Adrenal gland (tissue), 12 donors: ENCODE measurements around the gene ENOX1. TPM values are rescaled to one million over a fixed set of nuclear protein-coding genes. Genes with fewer than 3 reads are reported as not detected.
A peak's percentile ranks its signal among the peaks of the same experiment; 100 is the strongest.

Experiments used
- DNase-seq, 7 donors: peaks; one replicate each; pipeline ENCODE4 v3.0.0-alpha.2; 2019 to 2020
- H3K27ac ChIP-seq, 5 donors: fragments of 200-600 bp; sonication (generic) in 4 of 5; 1 replicate in 3 of 5; 2 replicates in 2 of 5; pipeline versions ENCODE4 v1.5.1 to v1.8.0; 2016 to 2020; ENCODE audit warnings: mild to moderate bottlenecking in 1 of 5
- H3K27me3 ChIP-seq: fragments of 200-600 bp; 2 replicates; pipeline ENCODE4 v1.8.0; 2021
- H3K36me3 ChIP-seq, 2 donors: fragments of 200-600 bp; replicated peaks in 1 of 2; 1 replicate in 1 of 2; 2 replicates in 1 of 2; pipeline versions ENCODE4 v1.5.1 to v1.8.0; 2018 to 2022
- H3K4me1 ChIP-seq, 2 donors: fragments of 200-600 bp; replicated peaks in 1 of 2; 1 replicate in 1 of 2; 2 replicates in 1 of 2; pipeline versions ENCODE4 v1.5.1 to v1.8.0; 2018 to 2021
- H3K4me3 ChIP-seq, 4 donors: fragments of 200-600 bp; sonication (generic) in 3 of 4; one replicate each; pipeline ENCODE4 v1.5.1; 2016 to 2018
- H3K9me3 ChIP-seq, 3 donors: fragments of 200-600 bp; sonication (generic) in 1 of 3; replicated peaks in 1 of 3; 1 replicate in 2 of 3; 2 replicates in 1 of 3; pipeline versions ENCODE4 v1.5.1 to v1.8.0; 2016 to 2021
- POLR2A ChIP-seq, 2 donors: fragments of 450-650 bp; IDR thresholded peaks; one replicate each; pipeline ENCODE4 v1.6.1; 2017; ENCODE audit warnings: antibody characterized with exemption in 2 of 2, mild to moderate bottlenecking in 2 of 2, moderate library complexity in 1 of 2
- WGBS, 4 donors: extraction: QIAGEN DNeasy Blood & Tissue Kit in 2 of 4; methylation state at CpG; one replicate each; pipeline versions ENCODE4 v1.1.5 to v1.1.7; 2013 to 2017; 5-methylcytosine and 5-hydroxymethylcytosine counted together
- intact Hi-C, 2 donors: fragments of 100-400 bp; cut with DNase I; formaldehyde crosslinking; loops; one replicate each; pipeline versions ENCODE4 v1.14.1 to v1.15.0; 2022 to 2023
- polyA plus RNA-seq, 3 donors: library from polyadenylated mRNA; stranded (reverse); fragments of 200-250 nt in 2 of 3; fragments of 350-450 nt in 1 of 3; fragmentation: Illumina TruSeq in 1 of 3; extraction: RNeasy Lipid Tissue Mini Kit (QIAGEN cat#74804) in 1 of 3; gene quantifications; one replicate each; pipeline ENCODE4 v1.2.3, GENCODE V29; 2013 to 2014
- total RNA-seq, 9 donors: library from RNA; depleted of rRNA in 4 of 9; stranded (reverse); fragments of >200 nt in 4 of 9; fragments of 120-200 nt in 1 of 9; fragmentation: NEBNext Ultra II Directional in 1 of 9; extraction: Animal tissue kit (Norgen Biotek cat#: 25700) in 1 of 9; gene quantifications; one replicate each; pipeline versions ENCODE4 v1.1.0 to v1.2.4, GENCODE V29; 2013 to 2023
- TF ChIP-seq, protein P1 (sequence below), 6 experiments: fragments of 450-650 bp in 4 of 6; fragments of 200-600 bp in 2 of 6; sonication (generic) in 1 of 6; IDR thresholded peaks; 1 replicate in 5 of 6; 2 replicates in 1 of 6; pipeline versions ENCODE4 v1.5.1 to v1.8.0; 2016 to 2021; ENCODE audit warnings: antibody characterized with exemption in 6 of 6, mild to moderate bottlenecking in 2 of 6, moderate library complexity in 1 of 6
- donor health status: healthy with polysubstance abuse.
- donor health status: Bipolar disorder and iron deficiency.
- donor health status: DM: yes; HTN: yes; CAD: no.
- donor health status: DM: no; HTN: no; CAD: no.
- donor health status: DM: no; HTN: no; CAD: no.
- donor health status: DM: yes; HTN: yes; CAD: no.

ENOX1 gene
- total and polyA plus RNA-seq, 12 donors, result 0.25 to 5.8 (median 1.6) TPM

DNA sequence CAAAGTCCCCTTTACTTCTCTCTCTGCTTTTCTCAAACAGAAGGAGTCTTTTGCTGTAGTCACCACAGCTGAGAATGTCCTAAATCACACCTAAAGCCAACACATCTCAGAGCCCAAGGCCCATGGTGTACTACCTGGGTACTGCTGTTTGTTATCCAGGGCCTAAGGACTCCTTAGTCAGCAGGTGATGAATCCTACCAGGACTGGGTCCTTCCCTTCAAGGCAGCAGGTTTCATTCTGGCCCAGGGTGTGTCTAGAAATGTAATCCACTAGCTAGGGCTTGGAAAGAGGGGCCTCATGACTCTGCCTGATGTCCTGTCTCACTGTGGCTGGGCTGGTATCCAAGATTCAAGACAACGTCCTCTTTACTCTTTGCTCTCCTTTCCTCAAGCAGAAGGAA is 36.2 kb upstream of the ENOX1 start:
- Histone ChIP-seq H3K9me3 (no peaks in the 10 kb centered on the region), H3K36me3 (no peaks in the 10 kb centered on the region), H3K4me1 (no peaks in the 10 kb centered on the region), H3K27me3 (no peaks in the 10 kb centered on the region), H3K4me3 (no peak overlapping the region), H3K27ac (no peak overlapping the region)
- TF ChIP-seq POLR2A (IDR thresholded peaks at IDR 0.05), result no peak
- TF ChIP-seq, protein P1, sequence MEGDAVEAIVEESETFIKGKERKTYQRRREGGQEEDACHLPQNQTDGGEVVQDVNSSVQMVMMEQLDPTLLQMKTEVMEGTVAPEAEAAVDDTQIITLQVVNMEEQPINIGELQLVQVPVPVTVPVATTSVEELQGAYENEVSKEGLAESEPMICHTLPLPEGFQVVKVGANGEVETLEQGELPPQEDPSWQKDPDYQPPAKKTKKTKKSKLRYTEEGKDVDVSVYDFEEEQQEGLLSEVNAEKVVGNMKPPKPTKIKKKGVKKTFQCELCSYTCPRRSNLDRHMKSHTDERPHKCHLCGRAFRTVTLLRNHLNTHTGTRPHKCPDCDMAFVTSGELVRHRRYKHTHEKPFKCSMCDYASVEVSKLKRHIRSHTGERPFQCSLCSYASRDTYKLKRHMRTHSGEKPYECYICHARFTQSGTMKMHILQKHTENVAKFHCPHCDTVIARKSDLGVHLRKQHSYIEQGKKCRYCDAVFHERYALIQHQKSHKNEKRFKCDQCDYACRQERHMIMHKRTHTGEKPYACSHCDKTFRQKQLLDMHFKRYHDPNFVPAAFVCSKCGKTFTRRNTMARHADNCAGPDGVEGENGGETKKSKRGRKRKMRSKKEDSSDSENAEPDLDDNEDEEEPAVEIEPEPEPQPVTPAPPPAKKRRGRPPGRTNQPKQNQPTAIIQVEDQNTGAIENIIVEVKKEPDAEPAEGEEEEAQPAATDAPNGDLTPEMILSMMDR (IDR thresholded peaks at IDR 0.05), result no peak
- DNase-seq, result no peak
- WGBS, 4 donors, result 40 to 57% (median 48%) methylated on average over 1 of the region's 1 CpG
- intact Hi-C loops, result no loop called here

DNA sequence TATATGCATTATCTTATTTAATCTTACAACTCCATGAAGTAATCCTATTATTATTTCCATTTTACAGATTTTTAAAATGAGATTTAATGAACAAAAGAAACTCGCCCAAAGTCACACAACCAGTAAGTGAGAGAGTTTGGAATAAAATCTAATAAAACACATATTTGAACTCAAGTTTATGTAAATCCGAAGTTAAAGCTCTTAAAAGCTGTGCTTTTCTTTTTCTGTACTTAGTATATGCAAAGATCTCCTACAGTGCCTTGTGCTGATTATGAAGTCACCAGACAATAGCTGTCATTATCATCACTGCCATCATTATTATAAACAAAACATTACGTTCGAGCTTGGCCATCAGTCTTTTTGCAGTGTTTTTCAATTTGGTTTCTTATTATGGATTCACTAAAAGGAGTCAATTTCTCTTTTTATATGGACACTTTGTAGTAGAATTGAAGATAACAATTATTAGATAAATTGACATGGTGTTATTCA is 29.7 kb upstream of the ENOX1 start:
- Histone ChIP-seq H3K4me3 (no peak overlapping the region), H3K27ac (no peak overlapping the region), H3K4me1 (peaks cover 0 to 7% of the 10 kb centered on the region in 2 donors), H3K27me3 (no peaks in the 10 kb centered on the region), H3K9me3 (no peaks in the 10 kb centered on the region), H3K36me3 (no peaks in the 10 kb centered on the region)
- TF ChIP-seq, protein P1 (IDR thresholded peaks at IDR 0.05), result no peak
- TF ChIP-seq POLR2A (IDR thresholded peaks at IDR 0.05), result no peak
- WGBS, 4 donors, result 67 to 85% (median 78%) methylated on average over 4 of the region's 4 CpGs
- intact Hi-C loops, result no loop called here
- DNase-seq, result no peak

DNA sequence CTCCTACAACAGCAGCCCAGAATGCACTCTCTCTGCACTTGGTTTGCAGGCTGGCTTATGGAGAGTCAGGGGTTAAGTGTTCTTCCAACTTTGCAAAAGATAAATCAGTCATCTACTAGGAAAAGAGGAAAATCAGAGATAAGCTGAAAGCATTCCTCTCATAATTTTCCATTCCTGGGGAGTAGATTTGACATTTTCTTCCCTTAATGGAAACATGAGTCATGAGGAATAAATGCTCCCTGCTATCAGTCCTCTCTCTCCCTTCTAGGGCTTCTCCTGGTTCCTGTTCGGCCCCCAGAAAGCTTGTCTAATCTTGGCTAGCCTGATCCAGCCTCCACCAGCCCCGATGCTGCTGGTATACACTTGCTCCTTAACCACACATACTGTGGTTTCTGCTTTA is 28.4 kb upstream of the ENOX1 start:
- no peak for TF ChIP-seq POLR2A (IDR thresholded peaks at IDR 0.05)
- TF ChIP-seq, protein P1 (IDR thresholded peaks at IDR 0.05), result no peak
- peaks cover 0 to 7% of the 10 kb centered on the region in 2 donors for H3K4me1 ChIP-seq
- peak overlapping the region in 1 of 5 donors; percentile 15 for H3K27ac ChIP-seq
- no peaks in the 10 kb centered on the region for H3K36me3 ChIP-seq
- no peaks in the 10 kb centered on the region for H3K9me3 ChIP-seq
- H3K27me3 ChIP-seq, result no peaks in the 10 kb centered on the region
- WGBS, 4 donors, result 17 to 50% (median 25%) methylated on average over 2 of the region's 2 CpGs
- no peak overlapping the region for H3K4me3 ChIP-seq
- intact Hi-C loops, result no loop called here
- DNase-seq, result peak in 2 of 7 donors; percentile 14 to 24

DNA sequence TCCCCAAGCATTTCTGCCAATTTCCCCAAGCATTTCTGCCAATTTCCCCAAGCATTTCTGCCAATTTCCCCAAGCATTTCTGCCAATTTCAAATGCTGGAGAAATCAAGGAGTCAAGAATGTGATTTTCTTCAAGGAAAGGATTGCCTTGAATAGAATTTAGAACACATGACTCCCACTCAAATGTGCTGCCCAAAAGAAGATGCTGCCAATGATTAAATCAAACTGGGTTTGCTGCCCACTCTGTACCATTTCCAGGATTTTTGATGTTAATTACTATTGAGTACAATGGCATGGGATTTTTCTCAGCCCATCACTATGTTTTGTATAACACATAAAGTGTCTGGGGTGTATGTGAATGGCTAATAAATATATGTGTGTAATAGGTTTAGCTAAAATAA is 21.9 kb upstream of the ENOX1 start:
- no peak for DNase-seq
- intact Hi-C loops, result loop anchor here in 1 of 2 donors (10.0 kb wide), 1 partner anchor 1214 kb away; no protein-coding TSS in a partner anchor
- no peak overlapping the region for H3K4me3 ChIP-seq
- H3K36me3 ChIP-seq, result no peaks in the 10 kb centered on the region
- no peak overlapping the region for H3K27ac ChIP-seq
- no peaks in the 10 kb centered on the region for H3K27me3 ChIP-seq
- H3K9me3 ChIP-seq, result no peaks in the 10 kb centered on the region
- no peak for TF ChIP-seq POLR2A (IDR thresholded peaks at IDR 0.05)
- TF ChIP-seq, protein P1 (IDR thresholded peaks at IDR 0.05), result no peak
- peaks cover 0 to 7% of the 10 kb centered on the region in 2 donors for H3K4me1 ChIP-seq
